ENCODE data around the gene KLF1.
"Not testable (repeated sequence)": the region's sequence is repeated elsewhere in the genome, so short reads cannot be mapped to it uniquely, and the experiment has no call there.

Gene KLF1

GRCh38 chr19:12890787-12891552, 4.0 kb upstream of the KLF1 start, which contains the start of gene GCDH:
Gene GCDH (plus strand): TSS chr19:12891160. CDS start chr19:12891305, 145 bp downstream.
- DNase-seq: peak; percentile 95

DNA sequence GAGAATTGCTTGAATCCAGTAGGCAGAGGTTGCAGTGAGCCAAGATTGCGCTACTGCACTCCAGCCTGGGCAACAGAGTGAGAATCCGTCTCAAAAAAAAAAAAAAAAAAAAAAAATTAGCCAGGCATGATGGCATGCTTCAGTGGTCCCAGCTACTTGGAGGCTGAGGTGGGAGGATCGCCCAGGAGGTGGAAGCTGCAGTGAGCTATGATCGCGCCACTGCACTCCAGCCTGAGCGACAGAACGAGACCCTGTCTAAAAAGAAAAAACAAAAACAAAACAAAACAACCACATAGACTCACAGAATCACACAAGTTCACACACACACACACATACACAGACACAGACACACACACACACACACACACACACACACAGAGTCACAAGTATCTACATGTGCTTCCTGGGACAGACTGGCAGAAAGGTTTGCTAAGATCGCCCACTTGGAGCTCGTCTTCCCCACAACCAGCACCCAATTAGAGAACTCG, 3.3 kb upstream of the KLF1 start:
- DNase-seq: not testable (repeated sequence)

DNA sequence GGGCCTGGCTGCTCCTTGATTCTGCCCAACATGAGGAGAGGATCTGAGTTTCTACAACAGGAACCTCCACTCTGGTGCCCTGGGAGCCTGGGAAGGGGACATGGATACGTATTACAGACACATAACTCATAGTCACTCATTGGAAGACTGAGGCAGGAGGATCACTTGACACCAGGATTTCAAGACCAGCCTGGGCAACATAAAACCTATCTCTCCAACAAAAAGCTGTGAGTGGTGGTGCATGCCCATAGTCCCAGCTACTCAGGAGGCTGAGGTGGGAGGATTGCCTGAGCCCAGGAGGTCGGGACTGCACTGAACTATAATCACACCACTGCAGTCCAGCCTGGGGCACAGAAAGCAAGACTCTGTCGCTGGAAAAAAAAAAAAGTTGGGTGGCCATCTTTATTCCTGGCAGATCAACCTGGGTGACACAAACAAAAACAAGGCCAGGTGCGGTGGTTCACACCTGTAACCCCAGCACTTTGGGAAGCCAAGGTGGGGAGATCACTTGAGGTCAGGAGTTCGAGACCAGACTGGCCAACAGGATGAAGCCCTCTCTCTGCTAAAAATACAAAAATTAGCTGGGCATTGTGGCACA, 1.1 kb upstream of the KLF1 start:
- no peak for DNase-seq

DNA sequence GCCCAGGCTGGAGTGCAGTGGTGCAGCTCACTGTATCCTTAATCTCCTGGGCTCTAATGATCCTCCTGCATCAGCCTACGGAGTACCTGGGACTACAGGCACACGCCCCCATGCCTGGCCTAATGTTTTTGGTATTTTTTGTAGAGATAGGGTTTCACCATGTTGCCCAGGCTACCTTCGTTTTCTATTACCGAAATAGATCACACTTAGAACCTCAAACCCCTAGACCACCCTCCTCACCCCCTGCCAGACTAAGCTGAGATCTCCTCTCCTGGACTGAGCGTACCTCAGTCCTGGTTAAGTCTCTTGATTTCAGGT, 391 bp downstream of the KLF1 start:
- DNase-seq: no peak

DNA sequence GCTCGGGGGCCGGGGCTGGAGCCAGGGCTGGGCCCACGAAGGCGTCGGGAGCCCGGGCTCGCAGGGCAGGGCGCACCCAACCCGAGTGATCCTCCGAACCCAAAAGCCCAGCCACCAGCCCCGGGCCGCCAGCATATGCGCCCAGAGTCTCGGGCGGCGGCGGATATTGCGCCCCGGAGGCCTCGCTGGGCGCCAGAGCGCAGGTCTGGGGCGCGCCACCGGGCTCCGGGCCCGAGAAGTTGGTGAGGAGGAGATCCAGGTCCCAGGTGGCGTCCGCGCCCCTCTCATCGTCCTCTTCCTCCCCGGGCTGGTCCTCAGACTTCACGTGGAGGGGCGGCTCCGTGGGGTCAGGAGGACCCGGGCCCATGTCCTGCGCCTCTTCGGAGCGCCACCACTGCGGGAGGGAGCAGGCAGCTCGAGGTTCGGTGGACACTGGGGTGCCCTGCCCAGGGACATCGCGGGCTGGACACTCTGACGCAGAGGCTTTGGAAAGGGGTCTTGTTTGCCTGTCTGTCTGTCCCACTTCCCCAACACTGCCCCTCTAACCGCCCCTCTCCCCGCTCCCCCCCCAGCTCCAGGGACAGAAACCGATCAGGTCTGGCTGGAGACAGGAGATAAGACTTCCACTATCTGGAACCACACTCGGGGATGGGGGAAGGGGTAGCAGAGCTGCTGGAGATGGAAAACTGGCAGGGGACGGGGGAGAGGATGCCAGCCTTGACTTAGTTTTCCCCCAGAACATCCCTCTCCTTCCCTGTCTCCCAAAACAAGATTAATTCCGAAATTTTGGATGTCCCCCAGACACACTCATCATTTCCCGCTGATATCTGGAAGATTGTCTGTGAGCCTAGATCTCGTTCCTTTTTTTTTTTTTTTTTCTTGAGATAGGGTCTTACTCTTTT, 1.0 kb downstream of the KLF1 start:
- DNase-seq: no peak

DNA sequence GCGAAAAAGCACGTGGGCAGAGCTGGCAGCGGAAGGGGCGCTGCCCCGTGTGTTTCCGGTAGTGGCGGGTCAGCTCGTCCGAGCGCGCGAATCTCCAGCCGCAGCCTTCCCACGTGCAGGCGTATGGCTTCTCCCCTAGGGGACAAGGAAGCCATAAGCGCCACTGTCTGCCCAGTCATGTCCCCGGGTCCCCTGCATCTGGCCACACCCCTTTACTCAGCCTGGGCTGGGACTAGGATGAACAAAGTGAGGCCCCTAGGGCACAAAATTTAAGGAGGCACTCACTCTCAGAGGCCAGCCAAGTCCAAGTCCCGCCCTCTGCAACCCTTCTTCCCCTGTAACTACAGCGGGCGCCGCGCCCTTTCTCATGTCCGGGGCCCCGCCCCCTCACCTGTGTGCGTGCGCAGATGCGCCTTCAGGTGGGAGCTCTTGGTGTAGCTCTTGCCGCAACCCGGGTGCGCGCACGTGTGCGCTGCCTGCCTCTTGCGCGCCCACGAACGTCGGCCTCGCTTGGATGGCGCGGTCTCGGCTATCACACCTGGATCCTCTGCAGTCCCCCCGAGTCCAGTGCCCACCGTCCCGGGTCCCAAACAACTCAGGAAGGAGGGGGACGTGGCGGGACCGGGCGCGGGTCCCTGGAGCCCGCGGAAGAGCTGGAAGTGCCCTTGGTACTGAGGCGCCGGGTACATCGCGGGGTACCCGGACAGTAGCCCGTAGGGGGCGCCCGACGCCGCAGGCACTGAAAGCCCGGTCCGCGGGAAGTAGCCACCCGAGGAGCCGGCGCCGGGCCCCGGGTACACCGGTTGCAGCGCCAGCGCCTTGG, 1.9 kb downstream of the KLF1 start:
- DNase-seq: peak; percentile 84 to 88

GRCh38 chr19:12884627-12884925, 2.4 kb downstream of the KLF1 start:
- no peak for DNase-seq

DNA sequence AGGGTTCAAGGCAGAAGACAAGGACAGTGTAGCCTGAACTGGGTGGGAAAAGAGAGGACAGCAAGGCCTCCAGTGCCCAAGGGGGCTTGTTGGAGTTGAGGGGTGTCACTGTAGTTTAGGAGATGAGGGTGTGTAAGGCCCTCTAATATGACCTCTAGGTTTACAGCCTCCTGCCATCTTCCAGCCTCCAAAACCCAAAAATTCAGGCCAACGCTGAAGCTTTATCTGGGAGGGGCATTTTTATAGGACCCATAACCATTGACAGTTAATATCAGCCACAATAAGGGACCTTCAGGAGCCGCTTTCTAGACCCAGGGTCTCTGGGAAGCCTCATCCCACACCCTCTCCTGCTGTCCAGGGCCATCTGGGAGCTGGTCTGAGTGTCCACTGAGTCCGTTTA, 2.8 kb downstream of the KLF1 start:
- no peak for DNase-seq

GRCh38 chr19:12882589-12882988, 4.4 kb downstream of the KLF1 start:
- DNase-seq: no peak

DNA sequence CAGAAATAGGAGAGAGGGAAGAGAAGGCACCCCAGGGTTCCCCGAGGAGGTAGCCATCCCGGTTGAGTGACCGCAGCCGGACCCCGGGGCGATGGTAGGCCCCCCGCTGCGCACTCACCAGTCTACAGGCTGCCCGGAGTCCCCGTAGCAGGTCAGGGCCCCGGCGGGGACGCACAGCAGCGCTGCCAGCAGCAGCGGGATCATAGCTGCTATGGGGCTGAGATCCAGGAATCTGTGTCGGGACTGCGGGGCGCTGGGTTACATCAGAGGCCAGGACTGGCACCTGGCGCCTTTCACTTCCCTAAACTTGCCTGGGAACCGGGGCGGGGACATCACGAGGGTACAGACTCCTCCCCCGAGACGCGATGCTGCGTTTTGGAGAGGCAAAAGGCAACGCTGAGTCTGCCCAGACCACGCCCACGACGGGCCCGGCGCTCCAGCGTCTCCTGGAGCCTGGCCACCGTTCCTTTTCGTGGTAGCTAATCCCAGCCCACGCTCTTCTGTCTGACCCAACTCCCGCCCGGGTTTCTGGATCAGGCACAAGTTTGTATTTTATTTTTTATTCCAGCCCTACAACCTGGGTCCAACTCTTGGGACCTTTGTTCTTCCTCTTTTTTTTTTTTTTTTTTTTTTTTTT, 5.7 kb downstream of the KLF1 start, which contains the start of gene DNASE2:
Gene DNASE2, minus strand, starts transcription at position 278 of the 637 bp plus-strand sequence. Its CDS starts 74 bp downstream, at position 204.
- peak; percentile 77 to 91 for DNase-seq

GRCh38 chr19:12880551-12881171, 6.3 kb downstream of the KLF1 start:
- no peak for DNase-seq

- DNase-seq: no peak
Observed at GRCh38 chr19:12875086-12875485, 11.9 kb downstream of the KLF1 start.

GRCh38 chr19:12873891-12874745, 12.9 kb downstream of the KLF1 start:
- no peak for DNase-seq

DNA sequence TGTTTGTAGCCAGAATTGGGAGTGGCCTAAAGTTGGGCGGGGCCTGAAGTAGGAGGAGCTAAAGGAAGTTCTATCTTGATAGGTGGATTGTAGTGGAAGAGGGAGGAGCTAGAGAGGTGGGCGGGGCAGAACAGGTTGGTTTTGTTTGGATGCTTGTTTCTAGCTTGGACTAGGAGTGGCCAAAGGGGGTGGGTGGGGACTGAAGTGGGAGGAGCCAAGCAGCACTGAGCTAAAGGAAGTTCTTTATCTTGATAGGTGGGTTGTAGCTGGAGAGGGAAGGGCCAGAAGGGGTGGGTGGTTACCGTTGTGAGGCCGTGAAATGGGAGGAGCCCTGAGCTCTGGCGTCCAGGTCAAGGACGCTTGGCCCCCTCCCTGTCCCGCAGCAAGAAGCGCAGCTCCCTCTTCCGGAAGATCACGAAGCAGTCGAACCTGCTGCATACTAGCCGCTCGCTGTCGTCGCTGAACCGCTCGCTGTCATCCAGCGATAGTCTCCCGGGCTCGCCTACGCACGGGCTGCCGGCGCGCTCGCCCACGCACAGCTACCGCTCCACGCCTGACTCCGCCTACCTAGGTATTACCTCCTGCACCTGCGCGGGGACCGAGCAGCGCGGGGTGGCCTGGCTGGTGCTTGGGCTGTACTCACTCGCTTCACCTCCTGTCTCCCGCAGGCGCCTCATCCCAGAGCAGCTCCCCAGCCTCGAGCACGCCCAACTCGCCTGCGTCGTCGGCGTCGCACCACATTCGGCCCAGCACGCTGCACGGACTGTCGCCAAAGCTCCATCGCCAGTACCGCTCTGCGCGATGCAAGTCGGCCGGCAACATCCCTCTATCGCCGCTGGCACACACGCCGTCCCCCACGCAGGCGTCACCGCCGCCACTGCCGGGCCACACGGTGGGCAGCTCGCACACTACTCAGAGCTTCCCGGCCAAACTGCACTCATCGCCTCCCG, 13.8 kb downstream of the KLF1 start:
- DNase-seq: no peak

DNA sequence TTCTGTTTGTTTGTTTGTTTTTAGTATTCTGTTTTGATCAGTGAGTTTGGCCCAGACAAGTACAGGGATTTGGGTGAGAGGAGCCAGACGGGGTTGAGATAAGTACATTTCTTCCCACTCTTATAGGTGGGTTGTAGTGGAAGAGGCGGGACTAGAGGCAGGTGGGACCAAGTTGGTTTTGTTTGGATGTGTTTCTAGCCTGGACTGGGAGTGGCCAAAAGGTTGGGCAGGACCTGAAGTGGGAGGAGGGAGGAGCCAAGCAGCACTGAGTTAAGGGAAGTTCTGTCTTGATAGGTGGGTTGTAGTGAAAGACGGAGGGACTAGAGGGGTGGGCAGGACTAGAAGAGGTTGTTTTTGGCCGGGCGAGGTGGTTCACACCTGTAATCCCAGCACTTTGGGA, 14.7 kb downstream of the KLF1 start:
- DNase-seq: no peak

GRCh38 chr19:12871681-12872080, 15.3 kb downstream of the KLF1 start:
- DNase-seq: no peak

GRCh38 chr19:12868540-12869112, 18.4 kb downstream of the KLF1 start:
- DNase-seq: no peak

- DNase-seq: no peak
Observed at GRCh38 chr19:12867120-12868099, 19.6 kb downstream of the KLF1 start.
